ENCODE results near the gene RFX6.
A peak's percentile ranks its signal among the peaks of the same experiment; 100 is the strongest.

The RFX6 gene

DNA sequence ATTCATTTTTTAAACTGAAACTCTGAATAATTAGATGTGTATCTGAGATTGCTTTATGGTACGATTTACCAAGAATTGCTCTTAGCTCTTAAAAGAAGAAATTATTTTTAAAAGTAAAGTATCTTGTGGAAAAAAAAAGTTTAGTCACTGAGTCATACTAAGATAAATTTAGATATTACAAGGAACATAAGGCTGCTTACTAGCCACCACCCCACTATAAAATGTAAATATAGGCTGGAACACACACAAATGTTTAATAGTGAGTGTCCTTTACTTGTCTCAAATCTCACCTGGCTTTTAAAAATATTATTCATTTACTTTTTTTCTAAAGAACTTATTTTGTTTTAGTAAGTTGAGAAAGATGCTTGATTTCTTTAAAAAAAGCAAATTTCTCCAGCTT is 17.6 kb downstream of the RFX6 start:
- TF ChIP-seq, protein P1, sequence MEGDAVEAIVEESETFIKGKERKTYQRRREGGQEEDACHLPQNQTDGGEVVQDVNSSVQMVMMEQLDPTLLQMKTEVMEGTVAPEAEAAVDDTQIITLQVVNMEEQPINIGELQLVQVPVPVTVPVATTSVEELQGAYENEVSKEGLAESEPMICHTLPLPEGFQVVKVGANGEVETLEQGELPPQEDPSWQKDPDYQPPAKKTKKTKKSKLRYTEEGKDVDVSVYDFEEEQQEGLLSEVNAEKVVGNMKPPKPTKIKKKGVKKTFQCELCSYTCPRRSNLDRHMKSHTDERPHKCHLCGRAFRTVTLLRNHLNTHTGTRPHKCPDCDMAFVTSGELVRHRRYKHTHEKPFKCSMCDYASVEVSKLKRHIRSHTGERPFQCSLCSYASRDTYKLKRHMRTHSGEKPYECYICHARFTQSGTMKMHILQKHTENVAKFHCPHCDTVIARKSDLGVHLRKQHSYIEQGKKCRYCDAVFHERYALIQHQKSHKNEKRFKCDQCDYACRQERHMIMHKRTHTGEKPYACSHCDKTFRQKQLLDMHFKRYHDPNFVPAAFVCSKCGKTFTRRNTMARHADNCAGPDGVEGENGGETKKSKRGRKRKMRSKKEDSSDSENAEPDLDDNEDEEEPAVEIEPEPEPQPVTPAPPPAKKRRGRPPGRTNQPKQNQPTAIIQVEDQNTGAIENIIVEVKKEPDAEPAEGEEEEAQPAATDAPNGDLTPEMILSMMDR (conservative IDR thresholded peaks at IDR 0.05): no peak
- no peak overlapping the region for H3K27ac ChIP-seq

DNA sequence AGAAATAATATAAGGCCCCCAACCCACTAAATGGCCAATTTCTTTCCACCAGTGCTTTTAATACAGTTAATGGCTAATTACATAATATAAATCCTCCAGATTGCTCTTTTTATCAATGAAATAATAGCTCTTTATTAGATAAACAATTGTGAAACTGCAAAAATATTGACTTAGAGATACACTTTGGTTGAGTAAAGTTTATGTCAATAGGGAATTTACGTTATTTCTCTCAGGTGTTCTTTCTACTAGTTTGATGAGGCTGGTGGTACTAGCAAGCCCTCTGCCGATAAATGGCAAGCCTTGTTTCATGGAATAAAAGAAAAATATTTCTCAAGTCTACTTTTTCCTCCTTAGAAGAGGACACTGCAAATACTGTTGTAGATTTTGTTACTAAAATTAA is 18.9 kb downstream of the RFX6 start:
- TF ChIP-seq, protein P1 (conservative IDR thresholded peaks at IDR 0.05): no peak
- no peak overlapping the region for H3K27ac ChIP-seq

DNA sequence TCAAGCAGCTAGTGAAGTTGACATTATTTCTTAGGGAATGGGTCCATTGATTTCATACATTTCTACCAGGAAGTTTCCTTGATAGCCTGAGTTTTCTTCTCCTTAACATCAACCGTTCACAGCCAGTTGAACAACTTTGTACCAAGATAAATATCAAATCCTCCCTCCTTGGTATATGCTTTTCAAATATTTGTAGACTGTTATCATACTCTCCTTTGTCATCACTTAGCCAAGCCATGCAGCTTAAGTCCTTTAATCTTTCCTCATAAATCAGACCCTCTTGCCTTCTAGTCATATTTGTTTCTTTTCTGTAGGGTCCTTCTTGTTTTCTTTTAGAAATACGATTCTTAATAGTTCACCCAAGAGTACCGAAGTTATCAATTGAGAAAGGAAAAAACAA is 25.6 kb downstream of the RFX6 start:
- H3K27ac ChIP-seq: peak overlapping the region; percentile 63
- TF ChIP-seq, protein P1 (conservative IDR thresholded peaks at IDR 0.05): no peak

DNA sequence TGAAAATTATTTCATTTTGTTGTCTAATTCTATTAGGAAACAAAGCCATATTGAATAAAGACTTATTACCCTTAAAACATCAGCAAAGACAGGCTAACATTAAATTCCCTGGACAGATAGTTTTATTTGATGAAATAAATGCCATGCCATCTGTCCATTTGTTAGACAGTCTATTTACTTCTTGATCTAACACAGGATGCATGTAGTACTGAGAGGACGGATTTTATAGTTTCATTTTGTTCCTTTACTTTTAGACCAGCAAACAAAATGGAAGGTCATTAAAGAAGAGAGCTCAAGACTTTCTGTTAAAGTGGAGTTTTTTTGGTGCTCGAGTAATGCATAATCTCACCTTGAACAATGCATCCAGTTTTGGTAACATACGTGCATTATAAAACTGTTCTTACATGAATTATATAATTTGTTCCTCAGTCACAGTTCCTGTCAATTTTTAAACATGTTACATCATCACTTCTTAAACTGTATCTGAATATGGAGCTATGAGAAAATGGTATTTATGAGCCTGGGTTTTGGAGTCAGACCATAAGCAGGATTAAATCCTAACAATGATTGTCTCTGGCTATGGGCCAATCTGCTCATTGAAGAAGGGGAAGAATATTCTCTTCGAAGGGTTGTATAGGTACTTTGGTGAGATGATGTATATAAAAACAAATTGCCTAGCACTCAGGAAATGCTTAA is 46.0 kb downstream of the RFX6 start:
- TF ChIP-seq, protein P1 (conservative IDR thresholded peaks at IDR 0.05): no peak
- H3K27ac ChIP-seq: peak overlapping the region; percentile 93

DNA sequence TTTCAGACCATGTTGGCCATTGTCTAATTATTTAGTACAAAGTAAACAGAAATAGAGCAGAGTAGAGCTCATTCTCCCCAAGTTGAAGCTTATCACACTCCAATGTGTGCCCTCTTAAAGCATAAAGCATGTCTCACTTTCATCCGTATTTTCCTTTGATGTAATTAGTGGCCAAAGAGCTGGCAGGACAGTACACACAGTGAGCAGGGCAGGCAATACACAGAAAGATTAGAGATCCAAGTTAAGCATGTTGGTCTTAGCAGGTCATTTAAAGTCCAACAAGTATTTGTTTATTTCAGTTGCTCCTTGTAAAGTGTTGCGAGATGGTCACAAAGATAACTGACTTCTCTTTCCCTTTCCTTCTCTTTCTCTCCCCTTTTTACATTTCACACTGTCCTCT is 47.2 kb downstream of the RFX6 start:
- TF ChIP-seq, protein P1 (conservative IDR thresholded peaks at IDR 0.05): no peak

DNA sequence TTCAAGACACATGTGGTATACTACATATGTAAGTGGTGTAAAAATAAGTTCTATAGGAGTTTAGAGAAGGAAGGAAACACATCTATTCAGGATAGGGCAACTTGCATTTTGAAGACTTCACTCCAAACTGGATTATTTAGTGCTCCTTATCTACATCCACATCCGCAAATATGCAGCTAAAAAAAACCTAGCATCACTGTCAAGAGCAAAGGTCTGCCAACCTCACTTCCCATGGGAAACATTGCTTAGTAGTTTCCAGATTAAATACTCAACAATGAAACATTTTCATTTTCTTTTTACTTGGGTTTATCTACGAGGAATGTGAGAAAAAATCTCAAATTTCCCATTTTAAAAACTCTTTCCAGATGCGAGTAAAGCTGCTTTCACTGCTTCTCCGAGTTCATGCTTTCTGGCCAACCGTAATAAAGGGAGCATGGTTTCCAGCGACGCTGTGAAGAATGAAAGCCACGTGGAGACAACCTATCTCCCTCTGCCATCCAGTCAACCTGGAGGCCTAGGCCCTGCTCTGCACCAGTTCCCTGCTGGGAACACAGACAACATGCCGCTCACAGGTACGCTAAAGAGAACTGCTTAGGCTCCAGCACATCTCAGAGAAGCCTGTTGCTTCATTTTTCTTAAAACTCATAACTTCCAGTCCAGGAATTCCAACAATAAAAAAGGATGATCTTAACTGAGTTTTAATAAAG is 48.2 kb downstream of the RFX6 start:
- TF ChIP-seq, protein P1 (conservative IDR thresholded peaks at IDR 0.05): no peak
- peak overlapping the region; percentile 93 for H3K27ac ChIP-seq

More for the DNA sequence above, 47.2 kb downstream of the RFX6 start:
- H3K27ac ChIP-seq: peak overlapping the region; percentile 93

DNA sequence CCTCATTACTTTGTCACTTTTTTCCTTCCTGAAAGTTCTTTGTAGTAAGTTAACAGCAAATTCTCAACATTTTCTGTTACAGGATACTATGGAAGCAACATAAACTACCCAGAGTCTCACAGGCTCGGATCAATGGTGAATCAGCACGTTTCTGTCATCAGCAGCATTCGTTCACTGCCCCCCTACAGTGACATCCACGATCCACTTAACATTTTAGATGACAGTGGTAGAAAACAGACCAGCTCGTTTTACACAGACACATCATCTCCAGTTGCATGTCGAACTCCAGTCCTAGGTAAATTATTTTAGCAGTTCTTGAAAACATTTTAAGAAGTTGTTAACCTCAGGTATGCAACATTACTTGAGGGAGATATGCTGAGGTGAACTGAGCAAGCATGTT is 51.6 kb downstream of the RFX6 start:
- TF ChIP-seq, protein P1 (conservative IDR thresholded peaks at IDR 0.05): no peak

More for the DNA sequence above, 51.6 kb downstream of the RFX6 start:
- no peak overlapping the region for H3K27ac ChIP-seq
